ENCODE measurements around the gene PLSCR3. TPM values are rescaled to one million over a fixed set of nuclear protein-coding genes. Genes with fewer than 3 reads are reported as not detected.

PLSCR3 gene
- total RNA-seq, 4 donors from 2014 or later, result 18.3 to 21.6 (median 19.9) TPM

GRCh38 chr17:7352503-7352889 is 41.8 kb downstream of the PLSCR3 start:
- intact Hi-C loops (cut with DNase I), result loop anchor here (5.0 to 10.0 kb wide), 2 partner anchors 85 to 132 kb away; partner anchors contain the start of genes FGF11, POLR2A, SLC35G6 and TMEM102
- Histone ChIP-seq H3K27ac (peak overlapping the region; percentile 89 to 100 (median 97)), H3K4me1 (peaks cover 21 to 53% of the 10 kb centered on the region in 2 donors), H3K9me3 (no peaks in the 10 kb centered on the region), H3K36me3 (no peaks in the 10 kb centered on the region), H3K4me3 (replicated peaks in 1 of 3) (peak overlapping the region; percentile 43 to 97 (median 80)), H3K27me3 (no peaks in the 10 kb centered on the region)
- WGBS, 2 donors, result 29 to 32% methylated on average over 9 to 10 of the region's 10 CpGs
- no peak for TF ChIP-seq POLR2A (IDR thresholded peaks at IDR 0.05)
- peak in 1 of 6 experiments; percentile 46 for TF ChIP-seq CTCF (IDR thresholded peaks at IDR 0.05)
- no peak for DNase-seq

- peaks cover 21 to 53% of the 10 kb centered on the region in 2 donors for H3K4me1 ChIP-seq
- no peaks in the 10 kb centered on the region for H3K36me3 ChIP-seq
- no peaks in the 10 kb centered on the region for H3K9me3 ChIP-seq
- no peaks in the 10 kb centered on the region for H3K27me3 ChIP-seq
- peak within 1 kb of the TSS; percentile 89 to 100 (median 97) for H3K27ac ChIP-seq
- DNase-seq, result peak; percentile 93 to 94
- intact Hi-C loops (cut with DNase I), result loop anchor here (5.0 to 10.0 kb wide), 2 partner anchors 85 to 133 kb away; partner anchors contain the start of genes FGF11, POLR2A, SLC35G6 and TMEM102
- TF ChIP-seq POLR2A (IDR thresholded peaks at IDR 0.05) (peak in 1 of 2 donors; percentile 82), CTCF (IDR thresholded peaks at IDR 0.05) (peak in 3 of 6 experiments; percentile 30 to 55 (median 39))
- 0 to 1% methylated on average over 7 to 23 of the region's 91 CpGs for WGBS, 2 donors
- peak within 1 kb of the TSS; percentile 43 to 97 (median 80) for H3K4me3 ChIP-seq (replicated peaks in 1 of 3)
Observed at GRCh38 chr17:7351665-7352502, 42.4 kb downstream of the PLSCR3 start, which contains the start of gene KCTD11. KCTD11 (plus strand) TSS chr17:7352162.

GRCh38 chr17:7348478-7349242 is 45.7 kb downstream of the PLSCR3 start:
- 75 to 79% methylated on average over 19 of the region's 19 CpGs for WGBS, 2 donors
- intact Hi-C loops (cut with DNase I), result no loop called here
- Histone ChIP-seq H3K27me3 (no peaks in the 10 kb centered on the region), H3K27ac (no peak overlapping the region), H3K4me3 (replicated peaks in 1 of 3) (no peak overlapping the region), H3K36me3 (no peaks in the 10 kb centered on the region), H3K4me1 (peaks cover 21 to 32% of the 10 kb centered on the region in 2 donors), H3K9me3 (no peaks in the 10 kb centered on the region)
- no peak for DNase-seq
- TF ChIP-seq CTCF (IDR thresholded peaks at IDR 0.05) (no peak), POLR2A (IDR thresholded peaks at IDR 0.05) (no peak)

GRCh38 chr17:7347630-7348477 is 46.5 kb downstream of the PLSCR3 start:
- no peaks in the 10 kb centered on the region for H3K9me3 ChIP-seq
- no peaks in the 10 kb centered on the region for H3K36me3 ChIP-seq
- intact Hi-C loops (cut with DNase I), result no loop called here
- H3K27ac ChIP-seq, result no peak overlapping the region
- no peak overlapping the region for H3K4me3 ChIP-seq (replicated peaks in 1 of 3)
- 63 to 80% methylated on average over 14 to 18 of the region's 19 CpGs for WGBS, 2 donors
- no peak for TF ChIP-seq POLR2A (IDR thresholded peaks at IDR 0.05)
- TF ChIP-seq CTCF (IDR thresholded peaks at IDR 0.05), result no peak
- DNase-seq, result no peak
- H3K27me3 ChIP-seq, result no peaks in the 10 kb centered on the region
- H3K4me1 ChIP-seq, result peaks cover 20 to 24% of the 10 kb centered on the region in 2 donors

Data from thyroid gland (tissue), 4 donors.